HepG2 (cell line): ENCODE measurements around the gene MYO5B. TPM values are rescaled to one million over a fixed set of nuclear protein-coding genes. Genes with fewer than 3 reads are reported as not detected.

Source experiments
- ATAC-seq: fragments of 200-7000 bp; cut with Tn5 transposase; 3 replicates; pipeline ENCODE4 v1.9.1; 2020; ENCODE audit warnings: mild to moderate bottlenecking, moderate library complexity
- BruUV-seq: library from RNA; stranded (reverse); fragments of 400-500 nt; replicated peaks from 2 replicates; lab custom pipeline; 2021; lab: Mats Ljungman, UMichigan
- CTCF ChIA-PET: fragments of 300-600 bp; formaldehyde crosslinking; extraction: SDS; loops from one replicate; lab custom pipeline; 2021; ENCODE audit warnings: low total read pairs, inconsistent platforms, low intra/inter-chr PET ratio; lab: Yijun Ruan, JAX
- POLR2A ChIA-PET: fragments of 350-600 bp; sonication (Branson Sonifier 250); formaldehyde crosslinking; loops from one replicate; lab custom pipeline; 2020; ENCODE audit warnings: antibody characterized with exemption, inconsistent platforms; lab: Yijun Ruan, JAX
- DNase-seq: peaks from one replicate; pipeline ENCODE4 v3.0.0-alpha.2; 2015; ENCODE audit warnings: low spot score
- FAIRE-seq: peaks from 3 replicates; lab custom pipeline; 2011; peaks lifted over from hg19 to GRCh38; lab: Jason Lieb, UNC
- H2AFZ ChIP-seq: one replicate; pipeline ENCODE4 v1.6.1; 2011; ENCODE audit warnings: low read length, inconsistent platforms
- H3K27ac ChIP-seq: fragments of 300-600 bp; 3 replicates; pipeline ENCODE4 v1.8.0; 2011; ENCODE audit warnings: mixed run types, mild to moderate bottlenecking, mixed read lengths, low read length, inconsistent platforms; ENCODE audit not compliant: insufficient read depth; ENCODE audit errors: extremely low read length
- H3K27me3 ChIP-seq, 2 experiments: fragments of 200-600 bp in 1 of 2; 2 replicates in 1 of 2; 3 replicates in 1 of 2; pipeline versions ENCODE4 v1.6.0 to v1.8.0; 2011; ENCODE audit warnings: low read length in 2 of 2, mild to moderate bottlenecking in 2 of 2, moderate library complexity in 2 of 2, inconsistent platforms in 1 of 2; ENCODE audit not compliant: insufficient read depth in 2 of 2, control insufficient read depth in 1 of 2
- H3K36me3 ChIP-seq, 2 experiments: fragments of 200-600 bp in 1 of 2; replicated peaks in 1 of 2; 2 replicates in 1 of 2; 3 replicates in 1 of 2; pipeline versions ENCODE4 v1.5.1 to v1.8.0; 2011; ENCODE audit warnings: low read length in 2 of 2, inconsistent platforms in 1 of 2; ENCODE audit not compliant: insufficient read depth in 2 of 2, control insufficient read depth in 1 of 2
- H3K4me1 ChIP-seq: 2 replicates; pipeline ENCODE4 v1.5.1; 2012; ENCODE audit warnings: low read length, inconsistent platforms; ENCODE audit not compliant: insufficient read depth
- H3K4me2 ChIP-seq: 2 replicates; pipeline ENCODE4 v1.6.0; 2011; ENCODE audit warnings: low read depth, low read length, inconsistent platforms
- H3K4me3 ChIP-seq, 3 experiments: fragments of 200-600 bp in 1 of 3; sonication (generic), shearing (Covaris generic) in 1 of 3; replicated peaks in 1 of 3; 2 replicates each; pipeline ENCODE4 v1.5.1; 2011 to 2016; ENCODE audit warnings: low read length in 3 of 3, inconsistent platforms in 2 of 3, low read depth in 2 of 3, mild to moderate bottlenecking in 2 of 3, control low read depth in 1 of 3, mixed read lengths in 1 of 3; ENCODE audit not compliant: insufficient read depth in 1 of 3
- H3K79me2 ChIP-seq: one replicate; pipeline ENCODE4 v1.6.1; 2011; ENCODE audit warnings: low read length, inconsistent platforms; ENCODE audit not compliant: insufficient read depth
- H3K9ac ChIP-seq: 2 replicates; pipeline ENCODE4 v1.6.0; 2011; ENCODE audit warnings: mild to moderate bottlenecking, low read depth, low read length, inconsistent platforms; ENCODE audit not compliant: insufficient read depth
- H3K9me3 ChIP-seq: 2 replicates; pipeline ENCODE4 v1.5.1; 2012; ENCODE audit warnings: mild to moderate bottlenecking, low read length
- H4K20me1 ChIP-seq: 2 replicates; pipeline ENCODE4 v1.6.0; 2011; ENCODE audit warnings: inconsistent platforms, mild to moderate bottlenecking, low read length, moderate library complexity; ENCODE audit not compliant: insufficient read depth
- ATF2 ChIP-seq: sonication (generic); formaldehyde crosslinking; IDR thresholded peaks from 2 replicates; pipeline ENCODE4 v1.4.0; 2020; ENCODE audit warnings: missing genetic modification reagents
- BCL6 ChIP-seq: IDR thresholded peaks from 2 replicates; pipeline ENCODE4 v1.6.1; 2016; ENCODE audit warnings: missing genetic modification reagents, missing compliant biosample characterization
- CC2D1A ChIP-seq: sonication (generic); formaldehyde crosslinking; IDR thresholded peaks from 2 replicates; pipeline ENCODE4 v1.8.1; 2023; ENCODE audit warnings: mild to moderate bottlenecking, missing genetic modification reagents
- CENPX ChIP-seq: sonication (generic); formaldehyde crosslinking; IDR thresholded peaks from 2 replicates; pipeline ENCODE4 v1.9.0; 2021; ENCODE audit warnings: mild to moderate bottlenecking, missing genetic modification reagents, moderate library complexity
- DMTF1 ChIP-seq: sonication (generic); formaldehyde crosslinking; IDR thresholded peaks from 2 replicates; pipeline ENCODE4 v1.4.0; 2020; ENCODE audit warnings: mild to moderate bottlenecking, missing genetic modification reagents
- GABPB1 ChIP-seq: IDR thresholded peaks from 2 replicates; pipeline ENCODE4 v1.6.1; 2016; ENCODE audit warnings: mild to moderate bottlenecking, missing genetic modification reagents, moderate library complexity, missing compliant biosample characterization
- GATAD2A ChIP-seq: IDR thresholded peaks from 2 replicates; pipeline ENCODE4 v1.6.1; 2016
- HIVEP1 ChIP-seq: sonication (generic); formaldehyde crosslinking; IDR thresholded peaks from 2 replicates; pipeline ENCODE4 v1.4.0; 2020; ENCODE audit warnings: mild to moderate bottlenecking, missing genetic modification reagents
- KDM1A ChIP-seq: IDR thresholded peaks from 2 replicates; pipeline ENCODE4 v1.6.1; 2016; ENCODE audit warnings: missing compliant biosample characterization
- KDM6A ChIP-seq: IDR thresholded peaks from 2 replicates; pipeline ENCODE4 v1.6.1; 2016; ENCODE audit warnings: low read depth
- MAF1 ChIP-seq: sonication (generic); formaldehyde crosslinking; IDR thresholded peaks from 2 replicates; pipeline ENCODE4 v1.5.0; 2020; ENCODE audit warnings: missing genetic modification reagents, borderline replicate concordance
- MYPOP ChIP-seq: sonication (generic); formaldehyde crosslinking; IDR thresholded peaks from 2 replicates; pipeline ENCODE4 v1.8.1; 2023; ENCODE audit warnings: mild to moderate bottlenecking, moderate library complexity, missing genetic modification reagents
- RBFOX2 ChIP-seq: fragments of 200-400 bp; formaldehyde crosslinking; IDR thresholded peaks from 2 replicates; pipeline ENCODE4 v1.6.1; 2017; ENCODE audit warnings: low read depth, mild to moderate bottlenecking, low read length
- TEAD2 ChIP-seq: sonication (generic); formaldehyde crosslinking; IDR thresholded peaks from 2 replicates; pipeline ENCODE4 v1.9.0; 2021; ENCODE audit warnings: missing genetic modification reagents
- ZC3H4 ChIP-seq: sonication (generic); formaldehyde crosslinking; IDR thresholded peaks from 2 replicates; pipeline ENCODE4 v1.4.0; 2020; ENCODE audit warnings: missing genetic modification reagents, borderline replicate concordance
- ZMYM4 ChIP-seq: sonication (generic); formaldehyde crosslinking; IDR thresholded peaks from 2 replicates; pipeline ENCODE4 v1.8.1; 2023; ENCODE audit warnings: mild to moderate bottlenecking, missing genetic modification reagents
- ZNF12 ChIP-seq: sonication (generic); formaldehyde crosslinking; IDR thresholded peaks from 2 replicates; pipeline ENCODE4 v1.5.0; 2020; ENCODE audit warnings: missing genetic modification reagents
- ZNF556 ChIP-seq: sonication (generic); formaldehyde crosslinking; IDR thresholded peaks from 2 replicates; pipeline ENCODE4 v1.4.0; 2020; ENCODE audit warnings: mild to moderate bottlenecking, missing genetic modification reagents, borderline replicate concordance
- WGBS: methylation state at CpG from one replicate; pipeline ENCODE4 v1.1.6; 2017; ENCODE audit warnings: low lambda C conversion rate; 5-methylcytosine and 5-hydroxymethylcytosine counted together
- in situ Hi-C: cut with HindIII; loops from 2 replicates; pipeline ENCODE4 v1.10.0; 2017; ENCODE audit warnings: low pct_unique_long_range_greater_than_20kb; ENCODE audit not compliant: extremely low pct_ligation_motif_present
- intact Hi-C: fragments of 100-400 bp; cut with micrococcal nuclease; formaldehyde crosslinking; loops from one replicate; pipeline ENCODE4 v1.10.0; 2022; ENCODE audit not compliant: unreplicated experiment
- polyA plus RNA-seq, 8 experiments: library from polyadenylated mRNA; depleted of rRNA in 3 of 8; stranded (reverse) in 7 of 8; unstranded in 1 of 8; fragments of >200 nt; fragmentation: Illumina TruSeq in 4 of 8; extraction: Trizol in 4 of 8; gene quantifications; 2 replicates each; pipeline versions ENCODE4 v1.2.1 to v1.2.3, GENCODE V29; 2011 to 2016; ENCODE audit warnings: low read depth in 4 of 8, missing spikeins in 1 of 8, mixed read lengths in 1 of 8; ENCODE audit not compliant: insufficient read depth in 1 of 8
- total RNA-seq, 5 experiments: library from RNA; depleted of rRNA; stranded (reverse); fragments of >200 nt; fragmentation: Illumina TruSeq; extraction: Trizol; gene quantifications; 2 replicates each; pipeline ENCODE4 v1.2.3, GENCODE V29; 2016; ENCODE audit warnings: low read depth in 1 of 5

The MYO5B gene
- total and polyA plus RNA-seq, 2 of the 13 experiments (the other 11 are each of a cell fraction or from before 2014, with no cell fraction given), result 13.1 to 24.0 TPM

GRCh38 chr18:50090370-50091312 lies 104.3 kb downstream of the MYO5B start:
- Histone ChIP-seq H3K4me2 (peak overlapping the region; percentile 66), H2AFZ (no peak overlapping the region), H3K9me3 (no peaks in the 10 kb centered on the region), H3K9ac (peak overlapping the region; percentile 7; the same call in 1 of the 2 replicates), H3K36me3 (no peaks in the 10 kb centered on the region), H3K27ac (peak overlapping the region; percentile 69), H3K4me1 (peaks cover 56% of the 10 kb centered on the region), H3K79me2 (no peaks in the 10 kb centered on the region), H3K27me3 (no peaks in the 10 kb centered on the region), H4K20me1 (no peaks in the 10 kb centered on the region), H3K4me3 (peak overlapping the region in 2 of 3 experiments; percentile 23 to 33; a peak in 2 of 6 replicates)
- WGBS, result 20% methylated on average over 6 of the region's 6 CpGs
- DNase-seq, result peak; percentile 91
- FAIRE-seq, result peak; percentile 90
- in situ Hi-C loops (no loop called here), intact Hi-C loops (loop anchor here (1.0 to 2.0 kb wide), 3 partner anchors 18 to 105 kb away; partner anchors contain the start of gene MYO5B)
- ChIA-PET CTCF (no interaction called here), POLR2A (interaction anchor here (0.6 to 1.1 kb wide), 3 partner anchors 18 to 55 kb away, joined by 3 to 7 read pairs (median 4); no protein-coding TSS in a partner anchor)
- BruUV-seq, result TSS peak; percentile 51
- ATAC-seq, result peak; percentile 99
- TF ChIP-seq MAF1 (CRISPR knock-in tag), result no peak
- 0 out of 2 replicates have a peak, but pooled peaks have one; percentile 19 for TF ChIP-seq ATF2 (CRISPR knock-in tag)
- no peak for TF ChIP-seq CC2D1A (CRISPR knock-in tag)
- TF ChIP-seq ZNF12 (CRISPR knock-in tag), result no peak
- no peak for TF ChIP-seq ZNF556 (CRISPR knock-in tag)
- no peak for TF ChIP-seq HIVEP1 (CRISPR knock-in tag)
- peak; percentile 32; the same call in 1 of the 2 replicates for TF ChIP-seq GATAD2A (CRISPR knock-in tag)
- TF ChIP-seq CENPX (CRISPR knock-in tag), result no peak
- no peak for TF ChIP-seq ZC3H4 (CRISPR knock-in tag)
- 0 out of 2 replicates have a peak, but pooled peaks have one; percentile 24 for TF ChIP-seq BCL6
- no peak for TF ChIP-seq GABPB1 (CRISPR knock-in tag)
- no peak for TF ChIP-seq DMTF1 (CRISPR knock-in tag)
- peak; percentile 27; the same call in 1 of the 2 replicates for TF ChIP-seq KDM1A (CRISPR knock-in tag)
- TF ChIP-seq ZMYM4 (CRISPR knock-in tag), result peak; percentile 24; the same call in 1 of the 2 replicates
- TF ChIP-seq KDM6A, result peak; percentile 52; the same call in 1 of the 2 replicates
- no peak for TF ChIP-seq MYPOP
- TF ChIP-seq RBFOX2, result no peak
- no peak for TF ChIP-seq TEAD2 (CRISPR knock-in tag)
